ENCODE results near the gene KRT6B. TPM values are rescaled to one million over a fixed set of nuclear protein-coding genes. Genes with fewer than 3 reads are reported as not detected.

The KRT6B gene
- total RNA-seq, 1 experiment from 2014 or later = not detected

GRCh38 chr12:52433501-52434080 lies 18.4 kb downstream of the KRT6B start:
- Histone ChIP-seq H3K27me3 (ENCODE audit: low read length) (no peaks in the 10 kb centered on the region), H4K20me1 (ENCODE audit: insufficient read depth, low read depth, low read length) (no peaks in the 10 kb centered on the region), H3K4me2 (ENCODE audit: low read depth, low read length, poor library complexity, severe bottlenecking) (no peak overlapping the region), H3K9me3 (ENCODE audit: low read length) (no peaks in the 10 kb centered on the region), H3K36me3 (ENCODE audit: insufficient read depth, low read length) (no peaks in the 10 kb centered on the region), H3K9me2 (replicated peaks; ENCODE audit: insufficient read depth, low read length) (no peaks in the 10 kb centered on the region), H2AFZ (ENCODE audit: low read length) (no peak overlapping the region), H3K9ac (ENCODE audit: low read length) (no peak overlapping the region), H3K27ac (ENCODE audit: low read length) (no peak overlapping the region), H3K79me2 (ENCODE audit: low read length) (no peaks in the 10 kb centered on the region), H3K4me3 (ENCODE audit: low read length) (no peak overlapping the region), H3K4me1 (ENCODE audit: low read length) (no peaks in the 10 kb centered on the region)
- no peak for DNase-seq

- no peaks in the 10 kb centered on the region for H4K20me1 ChIP-seq (ENCODE audit: insufficient read depth, low read depth, low read length)
- H3K4me2 ChIP-seq (ENCODE audit: low read depth, low read length, poor library complexity, severe bottlenecking) = no peak overlapping the region
- no peaks in the 10 kb centered on the region for H3K27me3 ChIP-seq (ENCODE audit: low read length)
- no peaks in the 10 kb centered on the region for H3K4me1 ChIP-seq (ENCODE audit: low read length)
- H3K79me2 ChIP-seq (ENCODE audit: low read length) = no peaks in the 10 kb centered on the region
- H3K4me3 ChIP-seq (ENCODE audit: low read length) = no peak overlapping the region
- no peak overlapping the region for H3K27ac ChIP-seq (ENCODE audit: low read length)
- no peak overlapping the region for H3K9ac ChIP-seq (ENCODE audit: low read length)
- no peaks in the 10 kb centered on the region for H3K9me3 ChIP-seq (ENCODE audit: low read length)
- H3K9me2 ChIP-seq (replicated peaks; ENCODE audit: insufficient read depth, low read length) = no peaks in the 10 kb centered on the region
- no peaks in the 10 kb centered on the region for H3K36me3 ChIP-seq (ENCODE audit: insufficient read depth, low read length)
- no peak overlapping the region for H2AFZ ChIP-seq (ENCODE audit: low read length)
- DNase-seq = no peak
These were observed 19.3 kb downstream of the KRT6B start for GRCh38 chr12:52432559-52433207.

DNA sequence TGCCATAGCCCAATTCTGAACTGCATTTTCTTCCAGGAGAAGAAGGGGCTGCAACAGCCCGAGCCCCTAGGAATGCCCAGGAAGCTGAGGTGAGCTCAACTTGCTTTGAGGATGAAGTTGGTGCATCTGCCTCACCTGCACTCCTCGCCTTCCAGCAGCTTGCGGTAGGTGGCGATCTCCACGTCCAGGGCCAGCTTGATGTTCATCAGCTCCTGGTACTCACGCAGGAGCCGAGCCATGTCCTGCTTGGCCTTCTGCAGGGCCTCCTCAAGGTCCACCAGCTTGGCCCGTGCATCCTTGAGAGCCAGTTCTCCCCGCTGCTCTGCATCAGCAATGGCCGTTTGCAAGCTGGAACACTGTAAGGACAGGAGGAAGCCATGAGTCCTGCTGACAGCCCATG lies 23.8 kb downstream of the KRT6B start:
- Histone ChIP-seq H3K27ac (ENCODE audit: low read length) (no peak overlapping the region), H3K9ac (ENCODE audit: low read length) (no peak overlapping the region), H3K4me2 (ENCODE audit: low read depth, low read length, poor library complexity, severe bottlenecking) (no peak overlapping the region), H3K9me3 (ENCODE audit: low read length) (no peaks in the 10 kb centered on the region), H3K9me2 (replicated peaks; ENCODE audit: insufficient read depth, low read length) (no peaks in the 10 kb centered on the region), H4K20me1 (ENCODE audit: insufficient read depth, low read depth, low read length) (no peaks in the 10 kb centered on the region), H3K79me2 (ENCODE audit: low read length) (no peaks in the 10 kb centered on the region), H3K4me3 (ENCODE audit: low read length) (no peak overlapping the region), H2AFZ (ENCODE audit: low read length) (no peak overlapping the region), H3K27me3 (ENCODE audit: low read length) (no peaks in the 10 kb centered on the region), H3K36me3 (ENCODE audit: insufficient read depth, low read length) (no peaks in the 10 kb centered on the region), H3K4me1 (ENCODE audit: low read length) (no peaks in the 10 kb centered on the region)
- no peak for DNase-seq

DNA sequence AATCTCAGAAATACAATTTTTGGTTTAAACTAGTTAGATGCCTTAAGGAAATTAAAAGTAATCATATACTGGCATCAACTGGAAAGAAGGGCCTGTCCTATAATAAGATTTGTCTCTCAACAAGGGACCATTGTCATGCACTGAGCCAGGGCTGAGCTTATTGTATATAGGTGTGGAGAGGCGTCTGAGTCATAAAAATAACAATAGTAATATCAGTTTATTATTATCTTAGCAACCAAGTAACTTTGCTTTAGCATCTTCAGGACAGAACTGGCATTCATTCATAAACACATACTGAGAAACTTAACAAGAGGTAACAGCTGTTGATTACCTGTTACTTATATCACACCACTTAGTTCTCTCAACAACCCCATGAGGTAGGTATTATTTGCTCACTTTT lies 24.9 kb downstream of the KRT6B start:
- no peaks in the 10 kb centered on the region for H3K36me3 ChIP-seq (ENCODE audit: insufficient read depth, low read length)
- no peak overlapping the region for H3K4me3 ChIP-seq (ENCODE audit: low read length)
- no peak overlapping the region for H3K27ac ChIP-seq (ENCODE audit: low read length)
- no peaks in the 10 kb centered on the region for H3K9me3 ChIP-seq (ENCODE audit: low read length)
- H3K4me1 ChIP-seq (ENCODE audit: low read length) = no peaks in the 10 kb centered on the region
- no peaks in the 10 kb centered on the region for H4K20me1 ChIP-seq (ENCODE audit: insufficient read depth, low read depth, low read length)
- no peak overlapping the region for H3K9ac ChIP-seq (ENCODE audit: low read length)
- no peak overlapping the region for H2AFZ ChIP-seq (ENCODE audit: low read length)
- no peak overlapping the region for H3K4me2 ChIP-seq (ENCODE audit: low read depth, low read length, poor library complexity, severe bottlenecking)
- H3K79me2 ChIP-seq (ENCODE audit: low read length) = no peaks in the 10 kb centered on the region
- H3K9me2 ChIP-seq (replicated peaks; ENCODE audit: insufficient read depth, low read length) = no peaks in the 10 kb centered on the region
- no peak for DNase-seq
- H3K27me3 ChIP-seq (ENCODE audit: low read length) = no peaks in the 10 kb centered on the region

DNA sequence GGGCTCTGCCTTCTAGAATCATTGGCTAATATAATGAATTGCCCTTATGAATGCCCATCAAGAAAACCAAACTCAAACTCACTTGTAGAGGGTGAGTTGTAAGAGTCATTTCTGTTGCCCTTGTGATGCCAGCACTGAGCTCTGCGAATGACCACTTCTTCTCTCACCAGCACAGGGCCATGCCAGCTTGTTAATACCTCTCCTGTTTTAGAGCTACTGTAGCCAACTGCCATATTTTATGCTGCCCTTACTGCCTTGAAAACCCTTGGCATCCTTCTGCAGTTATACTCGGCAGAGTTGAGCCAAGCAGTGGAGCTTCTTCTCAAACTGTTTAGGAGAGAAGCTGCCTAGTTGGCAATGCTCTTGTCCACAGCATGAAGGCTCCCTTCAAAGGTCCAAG lies 25.9 kb downstream of the KRT6B start:
- Histone ChIP-seq H3K4me1 (ENCODE audit: low read length) (no peaks in the 10 kb centered on the region), H4K20me1 (ENCODE audit: insufficient read depth, low read depth, low read length) (no peaks in the 10 kb centered on the region), H3K27me3 (ENCODE audit: low read length) (no peaks in the 10 kb centered on the region), H3K9me3 (ENCODE audit: low read length) (no peaks in the 10 kb centered on the region), H3K27ac (ENCODE audit: low read length) (no peak overlapping the region), H3K4me3 (ENCODE audit: low read length) (no peak overlapping the region), H3K4me2 (ENCODE audit: low read depth, low read length, poor library complexity, severe bottlenecking) (no peak overlapping the region), H2AFZ (ENCODE audit: low read length) (no peak overlapping the region), H3K36me3 (ENCODE audit: insufficient read depth, low read length) (no peaks in the 10 kb centered on the region), H3K79me2 (ENCODE audit: low read length) (no peaks in the 10 kb centered on the region), H3K9ac (ENCODE audit: low read length) (no peak overlapping the region), H3K9me2 (replicated peaks; ENCODE audit: insufficient read depth, low read length) (no peaks in the 10 kb centered on the region)
- DNase-seq = no peak

- Histone ChIP-seq H3K27ac (ENCODE audit: low read length) (no peak overlapping the region), H3K79me2 (ENCODE audit: low read length) (no peaks in the 10 kb centered on the region), H3K4me1 (ENCODE audit: low read length) (no peaks in the 10 kb centered on the region), H3K9me2 (replicated peaks; ENCODE audit: insufficient read depth, low read length) (no peaks in the 10 kb centered on the region), H3K9me3 (ENCODE audit: low read length) (no peaks in the 10 kb centered on the region), H3K4me3 (ENCODE audit: low read length) (no peak overlapping the region), H3K9ac (ENCODE audit: low read length) (no peak overlapping the region), H2AFZ (ENCODE audit: low read length) (no peak overlapping the region), H3K4me2 (ENCODE audit: low read depth, low read length, poor library complexity, severe bottlenecking) (no peak overlapping the region), H3K27me3 (ENCODE audit: low read length) (no peaks in the 10 kb centered on the region), H3K36me3 (ENCODE audit: insufficient read depth, low read length) (no peaks in the 10 kb centered on the region), H4K20me1 (ENCODE audit: insufficient read depth, low read depth, low read length) (no peaks in the 10 kb centered on the region)
- no peak for DNase-seq
These were observed 26.5 kb downstream of the KRT6B start for GRCh38 chr12:52425466-52425865.

GRCh38 chr12:52423661-52424500 lies 28.1 kb downstream of the KRT6B start:
- Histone ChIP-seq H4K20me1 (ENCODE audit: insufficient read depth, low read depth, low read length) (no peaks in the 10 kb centered on the region), H3K9me2 (replicated peaks; ENCODE audit: insufficient read depth, low read length) (no peaks in the 10 kb centered on the region), H3K9ac (ENCODE audit: low read length) (no peak overlapping the region), H3K27ac (ENCODE audit: low read length) (no peak overlapping the region), H2AFZ (ENCODE audit: low read length) (no peak overlapping the region), H3K4me1 (ENCODE audit: low read length) (no peaks in the 10 kb centered on the region), H3K4me2 (ENCODE audit: low read depth, low read length, poor library complexity, severe bottlenecking) (no peak overlapping the region), H3K27me3 (ENCODE audit: low read length) (no peaks in the 10 kb centered on the region), H3K4me3 (ENCODE audit: low read length) (no peak overlapping the region), H3K79me2 (ENCODE audit: low read length) (no peaks in the 10 kb centered on the region), H3K9me3 (ENCODE audit: low read length) (no peaks in the 10 kb centered on the region), H3K36me3 (ENCODE audit: insufficient read depth, low read length) (no peaks in the 10 kb centered on the region)
- no peak for DNase-seq

- Histone ChIP-seq H3K9me3 (ENCODE audit: low read length) (no peaks in the 10 kb centered on the region), H2AFZ (ENCODE audit: low read length) (no peak overlapping the region), H3K27me3 (ENCODE audit: low read length) (no peaks in the 10 kb centered on the region), H3K36me3 (ENCODE audit: insufficient read depth, low read length) (no peaks in the 10 kb centered on the region), H3K4me2 (ENCODE audit: low read depth, low read length, poor library complexity, severe bottlenecking) (no peak overlapping the region), H3K79me2 (ENCODE audit: low read length) (no peaks in the 10 kb centered on the region), H3K4me1 (ENCODE audit: low read length) (no peaks in the 10 kb centered on the region), H3K9ac (ENCODE audit: low read length) (no peak overlapping the region), H4K20me1 (ENCODE audit: insufficient read depth, low read depth, low read length) (no peaks in the 10 kb centered on the region), H3K27ac (ENCODE audit: low read length) (no peak overlapping the region), H3K9me2 (replicated peaks; ENCODE audit: insufficient read depth, low read length) (no peaks in the 10 kb centered on the region), H3K4me3 (ENCODE audit: low read length) (no peak overlapping the region)
- DNase-seq = no peak
These were observed 28.9 kb downstream of the KRT6B start for GRCh38 chr12:52423035-52423434.

Measured in Karpas-422 (cell line).